Neural crest cell (in vitro differentiated cells): ENCODE results near the gene LAMA3. TPM values are rescaled to one million over a fixed set of nuclear protein-coding genes. Genes with fewer than 3 reads are reported as not detected.

Experiments
- DNase-seq: peaks from one replicate; pipeline ENCODE4 v3.0.0; 2021; ENCODE audit warnings: low read depth, mixed read lengths, low spot score
- H3K27ac Mint-ChIP-seq: one replicate; pipeline ENCODE4 v1.8.0; 2021; ENCODE audit warnings: mild to moderate bottlenecking, mixed read lengths; ENCODE audit not compliant: unreplicated experiment
- H3K27me3 Mint-ChIP-seq: 2 replicates; pipeline ENCODE4 v1.8.0; 2021; ENCODE audit warnings: low read depth, mild to moderate bottlenecking, mixed read lengths
- H3K36me3 Mint-ChIP-seq: 2 replicates; pipeline ENCODE4 v1.8.0; 2021; ENCODE audit warnings: low read depth, mild to moderate bottlenecking, mixed read lengths
- H3K4me1 Mint-ChIP-seq: 2 replicates; pipeline ENCODE4 v1.8.0; 2021; ENCODE audit warnings: mixed read lengths
- H3K4me3 Mint-ChIP-seq: one replicate; pipeline ENCODE4 v1.8.0; 2021; ENCODE audit warnings: mild to moderate bottlenecking, mixed read lengths
- H3K9me3 Mint-ChIP-seq: 2 replicates; pipeline ENCODE4 v1.8.0; 2021; ENCODE audit warnings: mixed read lengths
- CTCF ChIP-seq: fragments of 200-600 bp; sonication (generic); conservative IDR thresholded peaks from 2 replicates; pipeline ENCODE4 v1.5.0; 2021; ENCODE audit warnings: antibody characterized with exemption, mild to moderate bottlenecking
- total RNA-seq: library from RNA; stranded (reverse); gene quantifications from 2 replicates; pipeline ENCODE4 v1.2.1, GENCODE V29; 2021

The LAMA3 gene
- total RNA-seq, 1 donor from 2014 or later, result 0.35 TPM

DNA sequence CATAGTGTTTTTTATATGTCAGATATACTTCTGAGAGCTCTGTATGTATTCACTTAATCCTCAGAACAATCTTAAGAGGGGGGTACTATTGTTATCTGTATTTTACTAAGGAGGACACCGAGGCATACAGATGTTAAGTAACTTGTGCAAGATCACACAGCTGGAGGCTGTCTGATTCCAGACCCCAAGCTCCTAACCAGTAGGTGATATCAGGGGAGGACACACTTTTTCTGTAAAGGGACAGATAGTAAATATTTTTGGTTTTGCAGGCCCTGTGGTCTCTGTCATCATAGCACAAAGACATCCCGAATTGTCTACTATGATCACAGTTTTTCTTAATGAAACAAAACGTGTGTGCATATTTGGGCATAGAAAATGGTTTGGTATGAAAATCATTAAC, 143.7 kb downstream of the LAMA3 start:
- TF ChIP-seq CTCF, result no peak
- Mint-ChIP-seq H3K27ac (no peak overlapping the region), H3K9me3 (no peaks in the 10 kb centered on the region), H3K36me3 (no peaks in the 10 kb centered on the region), H3K4me1 (no peaks in the 10 kb centered on the region), H3K4me3 (no peak overlapping the region), H3K27me3 (no peaks in the 10 kb centered on the region)
- no peak for DNase-seq

GRCh38 chr18:23833714-23834113, 144.5 kb downstream of the LAMA3 start:
- no peak for DNase-seq
- Mint-ChIP-seq H3K27ac (no peak overlapping the region), H3K36me3 (no peaks in the 10 kb centered on the region), H3K27me3 (no peaks in the 10 kb centered on the region), H3K4me1 (no peaks in the 10 kb centered on the region), H3K9me3 (no peaks in the 10 kb centered on the region), H3K4me3 (no peak overlapping the region)
- no peak for TF ChIP-seq CTCF

DNA sequence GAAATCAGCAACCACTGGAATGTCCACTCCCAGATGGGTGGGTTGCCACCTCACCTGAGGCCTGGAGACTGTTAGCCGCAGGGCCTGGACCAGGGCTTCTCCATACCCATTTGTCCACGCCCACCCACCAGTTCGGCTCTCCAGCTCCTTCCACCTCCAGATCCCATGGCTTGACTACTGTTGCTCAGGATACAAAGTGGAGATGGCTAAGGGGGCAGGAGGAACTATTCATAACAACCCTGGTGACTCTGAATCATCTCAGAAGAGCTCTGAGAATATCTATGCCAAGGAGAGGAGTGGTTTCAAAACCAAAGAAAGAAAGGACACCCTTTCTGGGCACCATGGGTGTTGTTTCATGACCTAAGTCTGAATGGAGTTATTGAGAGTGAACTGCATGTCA, 145.8 kb downstream of the LAMA3 start:
- Mint-ChIP-seq H3K27ac (no peak overlapping the region), H3K9me3 (no peaks in the 10 kb centered on the region), H3K4me1 (no peaks in the 10 kb centered on the region), H3K36me3 (no peaks in the 10 kb centered on the region), H3K27me3 (no peaks in the 10 kb centered on the region), H3K4me3 (no peak overlapping the region)
- DNase-seq, result no peak
- no peak for TF ChIP-seq CTCF

GRCh38 chr18:23835506-23835905, 146.3 kb downstream of the LAMA3 start:
- H3K27ac Mint-ChIP-seq, result no peak overlapping the region

GRCh38 chr18:23837591-23837990, 148.3 kb downstream of the LAMA3 start:
- no peaks in the 10 kb centered on the region for H3K27me3 Mint-ChIP-seq
- H3K36me3 Mint-ChIP-seq, result no peaks in the 10 kb centered on the region
- no peak overlapping the region for H3K27ac Mint-ChIP-seq
- H3K4me3 Mint-ChIP-seq, result no peak overlapping the region
- H3K4me1 Mint-ChIP-seq, result no peaks in the 10 kb centered on the region
- no peak for DNase-seq
- no peaks in the 10 kb centered on the region for H3K9me3 Mint-ChIP-seq
- no peak for TF ChIP-seq CTCF

More at GRCh38 chr18:23835506-23835905, 146.3 kb downstream of the LAMA3 start:
- H3K36me3 Mint-ChIP-seq, result no peaks in the 10 kb centered on the region
- no peak overlapping the region for H3K4me3 Mint-ChIP-seq
- no peaks in the 10 kb centered on the region for H3K9me3 Mint-ChIP-seq
- no peaks in the 10 kb centered on the region for H3K4me1 Mint-ChIP-seq
- no peak for TF ChIP-seq CTCF
- no peaks in the 10 kb centered on the region for H3K27me3 Mint-ChIP-seq
- DNase-seq, result no peak

DNA sequence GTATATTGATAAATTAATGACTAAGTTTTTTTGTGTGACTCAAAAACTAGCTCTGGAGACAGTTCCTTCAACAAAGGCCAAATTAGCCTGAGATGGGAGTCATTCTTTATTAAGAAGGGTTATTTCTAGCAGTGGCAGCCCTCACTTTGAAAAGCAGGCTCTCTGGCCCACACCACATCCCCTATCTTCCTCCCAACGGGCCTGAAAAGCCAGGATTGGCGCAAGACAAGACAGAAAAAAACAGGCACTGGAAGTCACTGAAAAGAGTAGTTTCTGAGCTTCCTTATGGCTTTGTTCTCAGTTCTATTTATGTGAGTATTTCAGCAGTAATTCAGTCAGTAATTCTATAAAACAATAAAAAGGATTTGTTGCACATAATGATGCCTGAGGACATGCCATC, 149.0 kb downstream of the LAMA3 start:
- no peak for DNase-seq
- TF ChIP-seq CTCF, result no peak
- Mint-ChIP-seq H3K4me1 (no peaks in the 10 kb centered on the region), H3K27ac (peak overlapping the region; percentile 27), H3K36me3 (no peaks in the 10 kb centered on the region), H3K27me3 (no peaks in the 10 kb centered on the region), H3K9me3 (no peaks in the 10 kb centered on the region), H3K4me3 (no peak overlapping the region)
